Measurements from ENCODE around the gene TNFAIP2.

TNFAIP2 gene

DNA sequence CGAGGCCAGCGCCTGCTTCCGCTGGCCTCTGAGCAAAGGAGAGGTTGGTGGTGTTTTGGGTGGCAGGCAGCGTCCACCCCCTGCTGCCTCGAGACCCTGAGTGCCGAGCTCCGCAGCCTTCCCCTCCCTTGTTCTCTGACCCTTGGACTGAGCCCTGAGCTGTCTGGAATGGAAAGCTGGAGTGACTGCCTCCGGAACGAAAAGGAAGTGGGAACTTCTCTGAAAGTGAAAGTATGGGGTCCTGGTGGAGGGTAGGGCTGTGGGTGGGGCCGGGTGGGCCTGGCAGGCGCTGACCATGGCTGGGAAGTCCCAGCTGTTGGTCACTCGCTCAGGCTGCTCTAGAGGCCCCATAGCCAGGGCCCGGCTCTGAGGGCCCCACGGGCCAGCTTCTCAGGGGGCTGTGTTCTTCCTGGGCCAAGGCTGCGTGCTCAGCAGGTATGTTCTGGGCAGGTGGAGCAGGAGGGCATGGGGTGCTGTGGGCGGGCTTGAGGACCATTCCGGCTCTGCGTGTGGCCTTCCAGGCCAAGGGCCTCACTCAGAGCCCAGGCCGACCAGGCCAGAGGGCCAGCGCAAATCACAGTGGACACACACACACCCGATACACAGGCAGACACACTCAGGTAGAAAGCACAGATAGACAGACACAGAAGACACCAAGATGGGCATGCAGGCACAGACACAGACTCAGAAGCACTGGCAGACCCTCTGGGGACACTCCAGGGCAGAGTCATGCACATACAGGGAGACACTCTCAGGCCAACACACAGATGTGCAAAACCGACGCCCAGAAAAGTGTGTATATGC is 28.7 kb upstream of the TNFAIP2 start, which contains the start of gene EXOC3L4:
Gene EXOC3L4 (plus strand): TSS at position 320 of the 804 bp plus-strand sequence. CDS start 5,495 bp downstream, outside the sequence.
- H3K4me3 ChIP-seq (ENCODE audit: low read depth, low read length): no peak within 1 kb of the TSS
- TF ChIP-seq CTCF (IDR thresholded peaks at IDR 0.05; ENCODE audit: low read depth, low read length): no peak
- no peak for DNase-seq (ENCODE audit: low read depth, low spot score)
- in situ Hi-C loops (cut with HindIII; ENCODE audit: low sequenced_read_pairs): no loop called here

GRCh38 chr14:103095210-103095778 is 28.0 kb upstream of the TNFAIP2 start:
- DNase-seq (ENCODE audit: low read depth, low spot score): no peak
- no peak for TF ChIP-seq CTCF (IDR thresholded peaks at IDR 0.05; ENCODE audit: low read depth, low read length)
- in situ Hi-C loops (cut with HindIII; ENCODE audit: low sequenced_read_pairs): no loop called here
- no peak overlapping the region for H3K4me3 ChIP-seq (ENCODE audit: low read depth, low read length)

DNA sequence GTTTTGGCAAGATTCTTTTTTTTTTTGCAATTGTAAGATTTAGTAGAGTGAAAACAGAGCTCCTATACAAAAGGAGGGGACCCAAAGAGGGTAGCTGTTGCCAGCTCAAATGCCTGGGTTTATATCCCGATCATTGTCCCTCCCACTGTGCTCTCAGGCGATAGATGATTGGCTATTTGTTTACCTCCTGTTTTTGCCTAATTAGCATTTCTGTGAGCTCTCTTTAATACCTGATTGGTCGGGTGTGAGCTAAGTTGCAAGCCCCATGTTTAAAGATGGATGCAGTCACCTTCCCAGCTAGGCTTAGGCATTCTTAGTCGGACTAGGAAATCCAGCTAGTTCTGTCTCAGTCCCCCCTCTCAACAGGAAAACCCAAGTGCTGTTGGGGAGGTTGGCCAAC is 26.9 kb upstream of the TNFAIP2 start:
- no peak overlapping the region for H3K4me3 ChIP-seq (ENCODE audit: low read depth, low read length)
- no peak for TF ChIP-seq CTCF (IDR thresholded peaks at IDR 0.05; ENCODE audit: low read depth, low read length)
- in situ Hi-C loops (cut with HindIII; ENCODE audit: low sequenced_read_pairs): no loop called here
- no peak for DNase-seq (ENCODE audit: low read depth, low spot score)

DNA sequence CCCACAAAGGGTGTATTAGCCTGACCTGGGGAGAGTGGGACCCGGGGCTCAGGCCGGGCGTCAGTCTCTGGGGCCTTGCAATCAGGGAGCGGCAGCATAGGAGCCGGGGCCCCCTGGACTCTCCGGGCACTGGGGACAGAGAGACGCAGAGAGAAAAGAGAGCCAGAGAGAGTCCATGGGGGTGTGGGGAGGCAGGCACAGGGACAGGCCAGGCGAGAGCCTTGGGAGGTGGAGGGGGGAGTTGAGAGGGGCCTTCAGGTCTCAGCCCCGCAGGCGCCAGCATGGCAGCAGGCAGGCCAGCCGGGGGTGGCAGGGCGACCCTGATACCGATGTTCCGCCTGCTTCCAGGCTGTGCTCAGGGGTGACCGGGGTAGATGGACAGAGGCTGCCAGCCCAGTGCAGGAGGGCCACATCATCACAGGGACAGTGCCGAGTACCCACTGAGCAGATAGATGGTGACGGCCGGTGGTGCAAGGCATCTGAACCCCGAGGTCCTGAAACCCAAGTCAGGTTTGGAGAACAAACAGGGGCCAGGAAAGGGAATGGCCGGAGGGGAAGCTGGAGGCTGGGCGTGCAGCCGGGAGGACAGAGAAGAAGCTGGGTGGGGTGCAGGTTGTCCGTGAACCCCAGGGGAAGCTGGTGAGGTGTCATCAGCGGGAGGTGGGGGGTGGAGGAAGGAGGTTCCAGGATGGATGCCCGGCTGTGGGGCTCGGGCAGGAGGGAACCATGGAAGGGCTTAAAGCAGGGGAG is 25.8 kb upstream of the TNFAIP2 start:
- in situ Hi-C loops (cut with HindIII; ENCODE audit: low sequenced_read_pairs): no loop called here
- no peak overlapping the region for H3K4me3 ChIP-seq (ENCODE audit: low read depth, low read length)
- DNase-seq (ENCODE audit: low read depth, low spot score): no peak
- TF ChIP-seq CTCF (IDR thresholded peaks at IDR 0.05; ENCODE audit: low read depth, low read length): no peak

- no peak for TF ChIP-seq CTCF (IDR thresholded peaks at IDR 0.05; ENCODE audit: low read depth, low read length)
- no peak for DNase-seq (ENCODE audit: low read depth, low spot score)
Observed at GRCh38 chr14:103097994-103098957, 25.0 kb upstream of the TNFAIP2 start.

More at GRCh38 chr14:103097994-103098957, 25.0 kb upstream of the TNFAIP2 start:
- H3K4me3 ChIP-seq (ENCODE audit: low read depth, low read length): no peak overlapping the region
- in situ Hi-C loops (cut with HindIII; ENCODE audit: low sequenced_read_pairs): no loop called here
